IMR-90 (cell line): ENCODE results near the gene DEAF1. TPM values are rescaled to one million over a fixed set of nuclear protein-coding genes. Genes with fewer than 3 reads are reported as not detected.
A peak's percentile ranks its signal among the peaks of the same experiment; 100 is the strongest.

ENCODE experiments used
- ATAC-seq: fragments of 200-7000 bp; cut with Tn5 transposase; 2 replicates; pipeline ENCODE4 v1.9.1; 2020; ENCODE audit warnings: low read depth, mild to moderate bottlenecking, moderate library complexity
- BruUV-seq: library from RNA; stranded (reverse); fragments of 400-500 nt; replicated peaks from 2 replicates; lab custom pipeline; 2021; lab: Mats Ljungman, UMichigan
- CTCF ChIA-PET: fragments of 300-600 bp; formaldehyde crosslinking; extraction: SDS; loops from one replicate; lab custom pipeline; 2021; ENCODE audit warnings: antibody characterized with exemption; lab: Yijun Ruan, JAX
- POLR2A ChIA-PET: fragments of 300-600 bp; sonication (Branson Sonifier 250); formaldehyde crosslinking; loops from one replicate; lab custom pipeline; 2022; ENCODE audit warnings: antibody characterized with exemption; ENCODE audit not compliant: unreplicated experiment; lab: Charles Lee
- DNase-seq: peaks from one replicate; pipeline ENCODE4 v3.0.0; 2013
- H2AFZ ChIP-seq: replicated peaks from 2 replicates; pipeline ENCODE3; 2013; ENCODE audit warnings: low read length, mild to moderate bottlenecking; ENCODE audit not compliant: poor library complexity
- H2AK5ac ChIP-seq: 2 replicates; pipeline ENCODE4 v1.6.1; 2013; ENCODE audit warnings: low read depth, low read length, inconsistent platforms
- H2AK9ac ChIP-seq: replicated peaks from 2 replicates; pipeline ENCODE3; 2013; ENCODE audit warnings: mild to moderate bottlenecking, low read depth, low read length, moderate library complexity; ENCODE audit not compliant: poor library complexity
- H2BK120ac ChIP-seq: 2 replicates; pipeline ENCODE4 v1.6.1; 2013; ENCODE audit warnings: low read depth, low read length, inconsistent platforms
- H2BK15ac ChIP-seq: 3 replicates; pipeline ENCODE4 v1.6.1; 2013; ENCODE audit warnings: low read depth, low read length, inconsistent platforms
- H2BK20ac ChIP-seq: 2 replicates; pipeline ENCODE4 v1.6.1; 2013; ENCODE audit warnings: low read depth, mild to moderate bottlenecking, inconsistent platforms, low read length, moderate library complexity
- H2BK5ac ChIP-seq: 2 replicates; pipeline ENCODE4 v1.6.1; 2013; ENCODE audit warnings: mild to moderate bottlenecking, low read depth, low read length, inconsistent platforms; ENCODE audit not compliant: poor library complexity, severe bottlenecking
- H3K14ac ChIP-seq: replicated peaks from 2 replicates; pipeline ENCODE4 v1.6.1; 2013; ENCODE audit warnings: low read depth, low read length, inconsistent platforms
- H3K18ac ChIP-seq: 2 replicates; pipeline ENCODE4 v1.6.1; 2013; ENCODE audit warnings: low read depth, low read length, control low read depth
- H3K23ac ChIP-seq: 2 replicates; pipeline ENCODE4 v1.6.1; 2013; ENCODE audit warnings: low read depth, low read length, inconsistent platforms
- H3K27ac ChIP-seq: 2 replicates; pipeline ENCODE4 v1.5.1; 2013; ENCODE audit warnings: mild to moderate bottlenecking, control low read depth, low read length; ENCODE audit not compliant: insufficient read depth
- H3K27me3 ChIP-seq: 2 replicates; pipeline ENCODE4 v1.6.1; 2013; ENCODE audit warnings: low read length; ENCODE audit not compliant: control insufficient read depth, insufficient read depth
- H3K36me3 ChIP-seq: 2 replicates; pipeline ENCODE4 v1.6.1; 2013; ENCODE audit warnings: low read length, mixed read lengths; ENCODE audit not compliant: control insufficient read depth, insufficient read depth
- H3K4ac ChIP-seq: 2 replicates; pipeline ENCODE4 v1.6.1; 2013; ENCODE audit warnings: low read depth, low read length, inconsistent platforms
- H3K4me1 ChIP-seq: 2 replicates; pipeline ENCODE4 v1.6.1; 2013; ENCODE audit warnings: low read length, mixed read lengths; ENCODE audit not compliant: control insufficient read depth, insufficient read depth
- H3K4me2 ChIP-seq: 2 replicates; pipeline ENCODE4 v1.6.1; 2013; ENCODE audit warnings: low read depth, mild to moderate bottlenecking, control low read depth, low read length, moderate library complexity
- H3K4me3 ChIP-seq: 2 replicates; pipeline ENCODE4 v1.5.1; 2013; ENCODE audit warnings: low read depth, mild to moderate bottlenecking, control low read depth, low read length, moderate library complexity; ENCODE audit not compliant: insufficient read depth
- H3K56ac ChIP-seq: 2 replicates; pipeline ENCODE4 v1.6.1; 2013; ENCODE audit warnings: low read length, inconsistent platforms; ENCODE audit not compliant: insufficient read depth; ENCODE audit errors: extremely low read depth
- H3K79me1 ChIP-seq, 2 experiments: 2 replicates each; pipeline ENCODE4 v1.6.1; 2013; ENCODE audit warnings: low read length in 2 of 2, inconsistent platforms in 1 of 2, low read depth in 1 of 2
- H3K9ac ChIP-seq: 2 replicates; pipeline ENCODE4 v1.6.1; 2013; ENCODE audit warnings: low read depth, low read length, control low read depth
- H3K9me1 ChIP-seq: 2 replicates; pipeline ENCODE4 v1.6.1; 2013; ENCODE audit warnings: low read length, inconsistent platforms; ENCODE audit not compliant: insufficient read depth
- H3K9me3 ChIP-seq: 2 replicates; pipeline ENCODE4 v1.6.1; 2013; ENCODE audit warnings: low read length; ENCODE audit not compliant: control insufficient read depth, insufficient read depth
- H4K20me1 ChIP-seq: 2 replicates; pipeline ENCODE4 v1.6.1; 2013; ENCODE audit warnings: low read length, inconsistent platforms; ENCODE audit not compliant: insufficient read depth
- H4K5ac ChIP-seq: 2 replicates; pipeline ENCODE4 v1.6.1; 2013; ENCODE audit warnings: mild to moderate bottlenecking, low read depth, low read length, control low read depth
- H4K8ac ChIP-seq, 2 experiments: 2 replicates each; pipeline ENCODE4 v1.6.1; 2013; ENCODE audit warnings: low read depth in 2 of 2, low read length in 2 of 2, control low read depth in 1 of 2, inconsistent platforms in 1 of 2
- H4K91ac ChIP-seq: 2 replicates; pipeline ENCODE4 v1.6.1; 2013; ENCODE audit warnings: low read depth, low read length, inconsistent platforms; ENCODE audit not compliant: insufficient read depth
- BHLHE40 ChIP-seq: fragments of 150-350 bp; IDR thresholded peaks from 2 replicates; pipeline ENCODE4 v1.6.1; 2016; ENCODE audit warnings: mild to moderate bottlenecking, low read depth, low read length
- CEBPB ChIP-seq: IDR thresholded peaks from 2 replicates; pipeline ENCODE4 v1.6.1; 2012; ENCODE audit warnings: low read depth, low read length, improper control_type of control experiment
- CTCF ChIP-seq: conservative IDR thresholded peaks from 2 replicates; pipeline ENCODE4 v1.5.1; 2012; ENCODE audit warnings: mild to moderate bottlenecking, low read depth, low read length, improper control_type of control experiment
- ELK1 ChIP-seq: fragments of 150-350 bp; IDR thresholded peaks from 2 replicates; pipeline ENCODE4 v1.6.1; 2016; ENCODE audit warnings: low read depth, mild to moderate bottlenecking, low read length, moderate library complexity, borderline replicate concordance
- FOS ChIP-seq: fragments of 150-350 bp; IDR thresholded peaks from 2 replicates; pipeline ENCODE4 v1.6.1; 2016; ENCODE audit warnings: low read depth, low read length
- MAFK ChIP-seq: IDR thresholded peaks from 2 replicates; pipeline ENCODE4 v1.6.1; 2012; ENCODE audit warnings: low read depth, low read length, improper control_type of control experiment
- MXI1 ChIP-seq: IDR thresholded peaks from 2 replicates; pipeline ENCODE4 v1.6.1; 2012; ENCODE audit warnings: low read depth, mild to moderate bottlenecking, low read length, moderate library complexity, borderline replicate concordance
- NFE2L2 ChIP-seq: fragments of 150-350 bp; IDR thresholded peaks from 2 replicates; pipeline ENCODE4 v1.6.1; 2016; ENCODE audit warnings: low read depth, mild to moderate bottlenecking, low read length
- RAD21 ChIP-seq: IDR thresholded peaks from 2 replicates; pipeline ENCODE4 v1.6.1; 2012; ENCODE audit warnings: low read length, improper control_type of control experiment
- RCOR1 ChIP-seq: IDR thresholded peaks from 2 replicates; pipeline ENCODE4 v1.6.1; 2012; ENCODE audit warnings: mild to moderate bottlenecking, low read length, improper control_type of control experiment; ENCODE audit not compliant: insufficient replicate concordance
- RFX5 ChIP-seq: IDR thresholded peaks from 2 replicates; pipeline ENCODE4 v1.8.0; 2012; ENCODE audit warnings: low read depth, mild to moderate bottlenecking, low read length, moderate library complexity
- SMC3 ChIP-seq: fragments of 150-350 bp; IDR thresholded peaks from 2 replicates; pipeline ENCODE4 v1.6.1; 2016; ENCODE audit warnings: low read depth, mild to moderate bottlenecking, antibody characterized with exemption, low read length, moderate library complexity
- USF2 ChIP-seq: fragments of 150-350 bp; IDR thresholded peaks from 2 replicates; pipeline ENCODE4 v1.6.1; 2017; ENCODE audit warnings: mild to moderate bottlenecking, antibody characterized with exemption, low read length, low read depth
- WGBS, 2 experiments: methylation state at CpG; one replicate each; pipeline versions ENCODE4 v1.1.5 to v1.1.7; 2013; ENCODE audit warnings: missing lambda C conversion rate in 2 of 2; ENCODE audit not compliant: insufficient read length in 1 of 2; ENCODE audit errors: extremely low coverage in 2 of 2; 5-methylcytosine and 5-hydroxymethylcytosine counted together
- dilution Hi-C: fragments of 300-500 bp; cut with HindIII; formaldehyde crosslinking; loops from one replicate; pipeline ENCODE4 v1.14.3; 2018; ENCODE audit warnings: low sequenced_read_pairs; ENCODE audit not compliant: unreplicated experiment
- in situ Hi-C: fragments of 300-500 bp; cut with MboI; formaldehyde crosslinking; loops from 3 replicates; pipeline ENCODE4 v1.14.3; 2019; ENCODE audit warnings: low sequenced_read_pairs, inconsistent platforms, mixed read lengths
- intact Hi-C: fragments of 100-400 bp; cut with micrococcal nuclease; formaldehyde crosslinking; loops from 2 replicates; pipeline ENCODE4 v1.10.0; 2022
- polyA plus RNA-seq, 3 experiments: library from polyadenylated mRNA; depleted of rRNA; stranded (reverse); fragments of >200 nt; gene quantifications; 2 replicates each; pipeline ENCODE4 v1.2.3, GENCODE V29; 2012; ENCODE audit warnings: low replicate concordance in 1 of 3
- total RNA-seq: library from RNA; depleted of rRNA; stranded (reverse); fragments of >200 nt; gene quantifications from 2 replicates; pipeline ENCODE4 v1.2.3, GENCODE V29; 2012

DEAF1 gene
- total and polyA plus RNA-seq, 2 of the 4 experiments (the other 2 are of a cell fraction), result 22.9 to 31.6 TPM

- Histone ChIP-seq H3K27me3 (no peaks in the 10 kb centered on the region), H3K56ac (no peak overlapping the region), H2BK120ac (no peak overlapping the region), H3K14ac (no peak overlapping the region), H3K9ac (no peak overlapping the region), H2BK15ac (no peak overlapping the region), H3K18ac (no peak overlapping the region), H3K9me1 (no peaks in the 10 kb centered on the region), H3K4ac (no peak overlapping the region), H2BK5ac (no peak overlapping the region), H4K91ac (no peak overlapping the region), H2AK9ac (peak overlapping the region; percentile 28), H3K4me1 (peaks cover 4% of the 10 kb centered on the region; the same call in 1 of the 2 replicates), H3K23ac (no peak overlapping the region), H3K4me2 (no peak overlapping the region), H3K9me3 (no peaks in the 10 kb centered on the region), H2BK20ac (no peak overlapping the region), H4K20me1 (peaks cover 39% of the 10 kb centered on the region), H4K5ac (no peak overlapping the region), H3K4me3 (no peak overlapping the region), H3K27ac (no peak overlapping the region), H4K8ac (no peak overlapping the region), H2AFZ (no peak overlapping the region), H3K36me3 (peaks cover 47% of the 10 kb centered on the region), H3K79me1 (peaks cover 2 to 36% of the 10 kb centered on the region in 2 experiments; a peak in 3 of 4 replicates), H2AK5ac (no peak overlapping the region)
- POLR2A ChIA-PET, result no interaction called here
- CTCF ChIA-PET, result no interaction called here
- no peak for ATAC-seq
- DNase-seq, result no peak
- in situ Hi-C loops, result no loop called here
- dilution Hi-C loops, result no loop called here
- intact Hi-C loops, result no loop called here
- WGBS, 2 experiments, result 71% methylated on average over 6 of the region's 14 CpGs; no CpG with 5 or more reads in 1 of the 2 experiments
- BruUV-seq, result no TSS peak
- TF ChIP-seq RCOR1 (no peak), USF2 (no peak), NFE2L2 (no peak), SMC3 (no peak), ELK1 (no peak), MXI1 (no peak), RAD21 (no peak), RFX5 (no peak), BHLHE40 (no peak), CTCF (no peak), FOS (no peak), CEBPB (no peak), MAFK (no peak)
Observed at GRCh38 chr11:614021-614622, 80.9 kb downstream of the DEAF1 start.
